GM19035 (cell line): ENCODE measurements around the gene ROBO1.

Experiments used
- ATAC-seq: cut with Tn5 transposase; IDR thresholded peaks from one replicate; pipeline ENCODE4 v1.9.1; 2021; ENCODE audit not compliant: unreplicated experiment

Gene ROBO1

GRCh38 chr3:79478620-79479019 lies 289.2 kb downstream of the ROBO1 start:
- ATAC-seq, result no peak

- ATAC-seq, result no peak
These were observed 290.6 kb downstream of the ROBO1 start for GRCh38 chr3:79477242-79477641.

- ATAC-seq, result no peak
These were observed 293.8 kb downstream of the ROBO1 start for GRCh38 chr3:79473993-79474392.

GRCh38 chr3:79467721-79468120 lies 300.1 kb downstream of the ROBO1 start:
- no peak for ATAC-seq

- no peak for ATAC-seq
These were observed 306.5 kb downstream of the ROBO1 start for GRCh38 chr3:79461129-79461792.

- no peak for ATAC-seq
These were observed 314.2 kb downstream of the ROBO1 start for GRCh38 chr3:79453600-79453999.

- ATAC-seq, result no peak
These were observed 331.4 kb downstream of the ROBO1 start for GRCh38 chr3:79436387-79436786.

GRCh38 chr3:79427081-79427480 lies 340.7 kb downstream of the ROBO1 start:
- ATAC-seq, result no peak

- ATAC-seq, result no peak
These were observed 343.0 kb downstream of the ROBO1 start for GRCh38 chr3:79424811-79425210.

GRCh38 chr3:79423417-79423816 lies 344.4 kb downstream of the ROBO1 start:
- ATAC-seq, result no peak

GRCh38 chr3:79421273-79421672 lies 346.5 kb downstream of the ROBO1 start:
- no peak for ATAC-seq

GRCh38 chr3:79418855-79419621 lies 348.8 kb downstream of the ROBO1 start:
- no peak for ATAC-seq

GRCh38 chr3:79415356-79415755 lies 352.4 kb downstream of the ROBO1 start:
- ATAC-seq, result no peak

GRCh38 chr3:79414806-79415205 lies 353.0 kb downstream of the ROBO1 start:
- ATAC-seq, result no peak

- no peak for ATAC-seq
These were observed 353.8 kb downstream of the ROBO1 start for GRCh38 chr3:79414035-79414434.

- ATAC-seq, result no peak
These were observed 355.3 kb downstream of the ROBO1 start for GRCh38 chr3:79412537-79412936.

GRCh38 chr3:79410617-79411016 lies 357.2 kb downstream of the ROBO1 start:
- no peak for ATAC-seq

GRCh38 chr3:79410136-79410535 lies 357.7 kb downstream of the ROBO1 start:
- no peak for ATAC-seq

- ATAC-seq, result no peak
These were observed 361.6 kb downstream of the ROBO1 start for GRCh38 chr3:79406175-79406574.

GRCh38 chr3:79405183-79405582 lies 362.6 kb downstream of the ROBO1 start:
- ATAC-seq, result no peak

- no peak for ATAC-seq
These were observed 371.2 kb downstream of the ROBO1 start for GRCh38 chr3:79396595-79396994.

GRCh38 chr3:79392479-79392878 lies 375.3 kb downstream of the ROBO1 start:
- no peak for ATAC-seq

GRCh38 chr3:79390352-79390751 lies 377.4 kb downstream of the ROBO1 start:
- ATAC-seq, result no peak
